ENCODE data around the gene APC2. TPM values are rescaled to one million over a fixed set of nuclear protein-coding genes. Genes with fewer than 3 reads are reported as not detected.

The APC2 gene
- total RNA-seq, 1 experiment from 2014 or later = 1.6 TPM

- TF ChIP-seq CTCF (conservative IDR thresholded peaks at IDR 0.05) (no peak), EZH2 (IDR thresholded peaks at IDR 0.05; ENCODE audit: low read depth) (no peak)
- Histone ChIP-seq H3K9me2 (ENCODE audit: insufficient read depth) (no peaks in the 10 kb centered on the region), H3K27ac (no peak overlapping the region), H3K4me2 (no peak overlapping the region), H3F3A (ENCODE audit: insufficient read depth, low read depth) (no peaks in the 10 kb centered on the region), H3K79me2 (ENCODE audit: low read depth) (peaks cover 11% of the 10 kb centered on the region), H3K9me3 (ENCODE audit: insufficient read depth, low read depth) (no peaks in the 10 kb centered on the region), H2AFZ (no peak overlapping the region), H3K4me1 (replicated peaks; ENCODE audit: insufficient read depth) (peaks cover 13% of the 10 kb centered on the region), H3K27me3 (ENCODE audit: insufficient read depth, low read depth) (no peaks in the 10 kb centered on the region), H3K4me3 (no peak overlapping the region), H3K36me3 (ENCODE audit: low read depth) (no peaks in the 10 kb centered on the region), H4K20me1 (ENCODE audit: insufficient read depth) (no peaks in the 10 kb centered on the region)
- no peak for DNase-seq
- BruUV-seq (replicated peaks) = no TSS peak
- ChIA-PET POLR2A (ENCODE audit: unreplicated experiment) (no interaction called here), CTCF (no interaction called here)
- intact Hi-C loops (cut with micrococcal nuclease; ENCODE audit: unreplicated experiment) = no loop called here
These were observed 44.3 kb downstream of the APC2 start for GRCh38 chr19:1494115-1494815.

GRCh38 chr19:1495051-1495798, 45.3 kb downstream of the APC2 start:
- H3K27ac ChIP-seq = no peak overlapping the region
- no peak for DNase-seq
- POLR2A ChIA-PET (ENCODE audit: unreplicated experiment) = no interaction called here
- CTCF ChIA-PET = no interaction called here
- H3K4me2 ChIP-seq = no peak overlapping the region
- no peaks in the 10 kb centered on the region for H3F3A ChIP-seq (ENCODE audit: insufficient read depth, low read depth)
- no peaks in the 10 kb centered on the region for H3K9me3 ChIP-seq (ENCODE audit: insufficient read depth, low read depth)
- peaks cover 13% of the 10 kb centered on the region for H3K4me1 ChIP-seq (replicated peaks; ENCODE audit: insufficient read depth)
- no peaks in the 10 kb centered on the region for H4K20me1 ChIP-seq (ENCODE audit: insufficient read depth)
- H3K27me3 ChIP-seq (ENCODE audit: insufficient read depth, low read depth) = no peaks in the 10 kb centered on the region
- no peak overlapping the region for H3K4me3 ChIP-seq
- intact Hi-C loops (cut with micrococcal nuclease; ENCODE audit: unreplicated experiment) = no loop called here
- H3K36me3 ChIP-seq (ENCODE audit: low read depth) = no peaks in the 10 kb centered on the region
- TF ChIP-seq EZH2 (IDR thresholded peaks at IDR 0.05; ENCODE audit: low read depth) (no peak), CTCF (conservative IDR thresholded peaks at IDR 0.05) (no peak)
- no TSS peak for BruUV-seq (replicated peaks)
- H2AFZ ChIP-seq = no peak overlapping the region
- H3K9me2 ChIP-seq (ENCODE audit: insufficient read depth) = no peaks in the 10 kb centered on the region
- peaks cover 11% of the 10 kb centered on the region for H3K79me2 ChIP-seq (ENCODE audit: low read depth)

- no peaks in the 10 kb centered on the region for H3K9me2 ChIP-seq (ENCODE audit: insufficient read depth)
- TF ChIP-seq EZH2 (IDR thresholded peaks at IDR 0.05; ENCODE audit: low read depth) (no peak), CTCF (conservative IDR thresholded peaks at IDR 0.05) (no peak)
- BruUV-seq (replicated peaks) = no TSS peak
- no peak overlapping the region for H3K4me2 ChIP-seq
- H2AFZ ChIP-seq = no peak overlapping the region
- no peaks in the 10 kb centered on the region for H4K20me1 ChIP-seq (ENCODE audit: insufficient read depth)
- no peaks in the 10 kb centered on the region for H3K9me3 ChIP-seq (ENCODE audit: insufficient read depth, low read depth)
- H3K27ac ChIP-seq = no peak overlapping the region
- ChIA-PET POLR2A (ENCODE audit: unreplicated experiment) (no interaction called here), CTCF (no interaction called here)
- peaks cover 11% of the 10 kb centered on the region for H3K79me2 ChIP-seq (ENCODE audit: low read depth)
- peaks cover 13% of the 10 kb centered on the region for H3K4me1 ChIP-seq (replicated peaks; ENCODE audit: insufficient read depth)
- intact Hi-C loops (cut with micrococcal nuclease; ENCODE audit: unreplicated experiment) = no loop called here
- no peak for DNase-seq
- no peaks in the 10 kb centered on the region for H3K36me3 ChIP-seq (ENCODE audit: low read depth)
- H3K27me3 ChIP-seq (ENCODE audit: insufficient read depth, low read depth) = no peaks in the 10 kb centered on the region
- no peaks in the 10 kb centered on the region for H3F3A ChIP-seq (ENCODE audit: insufficient read depth, low read depth)
- no peak overlapping the region for H3K4me3 ChIP-seq
These were observed 46.1 kb downstream of the APC2 start for GRCh38 chr19:1495799-1496713.

Measured in PC-9 (cell line).